K562 (cell line): Measurements from ENCODE around the gene SPAG7. TPM values are rescaled to one million over a fixed set of nuclear protein-coding genes. Genes with fewer than 3 reads are reported as not detected.

ENCODE experiments used
- CEBPB ChIP-seq: fragments of 450-650 bp; IDR thresholded peaks from 2 replicates; pipeline ENCODE4 v1.6.1; 2016; ENCODE audit warnings: missing genetic modification characterization, missing compliant biosample characterization
- ELF1 ChIP-seq: fragments of 200-800 bp; sonication (Bioruptor generic); IDR thresholded peaks from 2 replicates; pipeline ENCODE4 v1.6.1; 2016; ENCODE audit warnings: missing genetic modification characterization, missing compliant biosample characterization
- GABPA ChIP-seq: fragments of 200-800 bp; sonication (Bioruptor generic); conservative IDR thresholded peaks from 2 replicates; pipeline ENCODE4 v1.6.1; 2016; ENCODE audit warnings: low read depth, missing genetic modification characterization, missing compliant biosample characterization
- MAFG ChIP-seq: fragments of 450-650 bp; conservative IDR thresholded peaks from 2 replicates; pipeline ENCODE4 v1.6.1; 2016; ENCODE audit warnings: missing genetic modification characterization, missing compliant biosample characterization
- MYC ChIP-seq, 2 experiments: fragments of 250-450 bp in 1 of 2; sonication (Bioruptor Pico) in 1 of 2; IDR thresholded peaks; 2 replicates each; pipeline versions ENCODE4 v1.5.1 to v1.6.1; 2012 to 2021; ENCODE audit warnings: low read depth in 2 of 2, borderline replicate concordance in 1 of 2, improper control_type of control experiment in 1 of 2, low read length in 1 of 2, mild to moderate bottlenecking in 1 of 2, moderate library complexity in 1 of 2
- NBN ChIP-seq: fragments of 450-650 bp; IDR thresholded peaks from 2 replicates; pipeline ENCODE4 v1.6.1; 2016; ENCODE audit warnings: low read depth, mild to moderate bottlenecking
- NR2C2 ChIP-seq, 2 experiments: fragments of 200-800 bp in 1 of 2; sonication (Bioruptor generic) in 1 of 2; sonication (generic) in 1 of 2; formaldehyde crosslinking in 1 of 2; IDR thresholded peaks; 2 replicates each; pipeline versions ENCODE4 v1.6.1 to v1.8.0; 2016 to 2022; ENCODE audit warnings: mild to moderate bottlenecking in 1 of 2, missing compliant biosample characterization in 1 of 2, missing genetic modification characterization in 1 of 2, missing genetic modification reagents in 1 of 2
- POLR2A ChIP-seq: fragments of 450-650 bp; conservative IDR thresholded peaks from 2 replicates; pipeline ENCODE4 v1.6.1; 2016
- SRSF7 ChIP-seq: fragments of 200-400 bp; formaldehyde crosslinking; optimal IDR thresholded peaks from 2 replicates; pipeline ENCODE3; 2017; ENCODE audit warnings: mild to moderate bottlenecking, low read depth, low read length
- TAL1 ChIP-seq: fragments of 450-650 bp; IDR thresholded peaks from 2 replicates; pipeline ENCODE4 v1.6.1; 2016; ENCODE audit warnings: mild to moderate bottlenecking
- ZBTB1 ChIP-seq: sonication (generic); formaldehyde crosslinking; IDR thresholded peaks from 2 replicates; pipeline ENCODE4 v1.8.1; 2023; ENCODE audit warnings: missing genetic modification reagents, low read depth, mild to moderate bottlenecking, borderline replicate concordance
- ZNF644 ChIP-seq: fragments of 200-800 bp; sonication (Bioruptor generic); IDR thresholded peaks from 2 replicates; pipeline ENCODE4 v1.6.1; 2016; ENCODE audit warnings: low read depth, missing genetic modification characterization, missing compliant biosample characterization
- polyA plus RNA-seq, 8 experiments: library from polyadenylated mRNA; depleted of rRNA in 4 of 8; stranded (reverse) in 5 of 8; unstranded in 3 of 8; fragments of >200 nt; fragmentation: Nextera tagmentation in 2 of 8; fragmentation: Illumina TruSeq in 1 of 8; extraction: Ambion mirVana in 2 of 8; extraction: Trizol in 1 of 8; gene quantifications; 2 replicates each; pipeline versions ENCODE4 v1.2.1 to v1.2.3, GENCODE V29; 2011 to 2014; ENCODE audit warnings: inconsistent platforms in 1 of 8, missing spikeins in 1 of 8
- total RNA-seq, 7 experiments: library from RNA; depleted of rRNA in 6 of 7; stranded (reverse); fragments of >200 nt in 6 of 7; fragmentation: Illumina TruSeq in 2 of 7; extraction: Trizol in 2 of 7; gene quantifications; 2 replicates each; pipeline versions ENCODE4 v1.2.1 to v1.2.3, GENCODE V29; 2011 to 2021; ENCODE audit warnings: low replicate concordance in 1 of 7
- TF ChIP-seq, protein P1 (sequence below): fragments of 200-400 bp; formaldehyde crosslinking; IDR thresholded peaks from 2 replicates; pipeline ENCODE4 v1.6.1; 2017; ENCODE audit warnings: mild to moderate bottlenecking, low read depth, low read length, moderate library complexity
- TF ChIP-seq, protein P2 (sequence below): fragments of 450-650 bp; IDR thresholded peaks from 2 replicates; pipeline ENCODE4 v1.6.1; 2016; ENCODE audit warnings: low read depth, mild to moderate bottlenecking, moderate library complexity
- TF ChIP-seq, protein P3 (sequence below): fragments of 450-650 bp; formaldehyde crosslinking; conservative IDR thresholded peaks from 2 replicates; pipeline ENCODE4 v1.4.0; 2022; ENCODE audit warnings: mild to moderate bottlenecking, missing genetic modification characterization
- TF ChIP-seq, protein P4 (sequence below): IDR thresholded peaks from 2 replicates; pipeline ENCODE4 v1.6.1; 2012; ENCODE audit warnings: low read depth, low read length, improper control_type of control experiment, borderline replicate concordance
- TF ChIP-seq, protein P5 (sequence below), 2 experiments: fragments of 450-650 bp; conservative IDR thresholded peaks; 2 replicates each; pipeline ENCODE4 v1.6.1; 2017; ENCODE audit warnings: mild to moderate bottlenecking in 2 of 2, moderate library complexity in 2 of 2

Gene SPAG7
- total and polyA plus RNA-seq, 9 of the 15 experiments (the other 6 are each of a cell fraction or from before 2014, with no cell fraction given), result 5.6 to 53.5 (median 36.3) TPM

DNA sequence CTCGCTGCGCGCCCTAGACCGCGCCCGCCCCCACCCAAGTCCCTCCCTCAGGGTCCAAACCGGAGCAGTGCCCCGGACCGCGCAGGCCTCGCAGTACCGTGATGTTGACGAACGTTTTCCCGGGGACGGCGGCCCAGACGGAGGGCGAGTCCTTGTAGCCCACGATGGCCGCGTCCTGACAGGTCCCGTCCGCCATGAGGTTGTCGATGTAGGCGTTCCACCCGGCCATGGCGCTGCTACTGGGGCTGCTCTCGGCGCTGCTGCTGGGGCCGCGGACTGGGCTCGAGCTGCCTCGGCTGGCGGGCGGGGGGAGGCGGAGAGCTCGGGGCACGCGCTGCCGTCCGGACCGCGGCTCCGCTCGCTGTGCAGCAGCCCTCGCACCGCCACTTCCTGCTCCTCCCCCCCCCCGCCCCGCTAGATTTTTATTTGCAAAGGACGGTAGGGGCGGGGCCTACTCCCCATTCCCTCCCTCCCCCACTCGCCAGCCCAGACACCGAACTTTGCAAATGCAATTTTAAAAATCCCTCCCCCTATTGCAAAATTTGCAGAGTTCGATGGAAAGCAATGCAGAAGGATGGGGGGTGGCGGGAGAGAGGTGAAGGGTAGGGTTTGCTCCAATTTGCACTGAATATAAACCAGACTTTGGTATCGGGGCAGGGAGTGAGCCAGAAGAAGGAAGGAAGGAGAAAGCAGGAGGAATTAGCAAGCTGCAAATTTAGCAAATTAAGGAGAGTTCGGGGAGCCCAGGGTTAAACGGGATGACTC lies 19.3 kb downstream of the SPAG7 start, which contains the start of gene PFN1 (continued):
- TF ChIP-seq, protein P1, sequence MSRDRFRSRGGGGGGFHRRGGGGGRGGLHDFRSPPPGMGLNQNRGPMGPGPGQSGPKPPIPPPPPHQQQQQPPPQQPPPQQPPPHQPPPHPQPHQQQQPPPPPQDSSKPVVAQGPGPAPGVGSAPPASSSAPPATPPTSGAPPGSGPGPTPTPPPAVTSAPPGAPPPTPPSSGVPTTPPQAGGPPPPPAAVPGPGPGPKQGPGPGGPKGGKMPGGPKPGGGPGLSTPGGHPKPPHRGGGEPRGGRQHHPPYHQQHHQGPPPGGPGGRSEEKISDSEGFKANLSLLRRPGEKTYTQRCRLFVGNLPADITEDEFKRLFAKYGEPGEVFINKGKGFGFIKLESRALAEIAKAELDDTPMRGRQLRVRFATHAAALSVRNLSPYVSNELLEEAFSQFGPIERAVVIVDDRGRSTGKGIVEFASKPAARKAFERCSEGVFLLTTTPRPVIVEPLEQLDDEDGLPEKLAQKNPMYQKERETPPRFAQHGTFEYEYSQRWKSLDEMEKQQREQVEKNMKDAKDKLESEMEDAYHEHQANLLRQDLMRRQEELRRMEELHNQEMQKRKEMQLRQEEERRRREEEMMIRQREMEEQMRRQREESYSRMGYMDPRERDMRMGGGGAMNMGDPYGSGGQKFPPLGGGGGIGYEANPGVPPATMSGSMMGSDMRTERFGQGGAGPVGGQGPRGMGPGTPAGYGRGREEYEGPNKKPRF, result no peak
- TF ChIP-seq, protein P2, sequence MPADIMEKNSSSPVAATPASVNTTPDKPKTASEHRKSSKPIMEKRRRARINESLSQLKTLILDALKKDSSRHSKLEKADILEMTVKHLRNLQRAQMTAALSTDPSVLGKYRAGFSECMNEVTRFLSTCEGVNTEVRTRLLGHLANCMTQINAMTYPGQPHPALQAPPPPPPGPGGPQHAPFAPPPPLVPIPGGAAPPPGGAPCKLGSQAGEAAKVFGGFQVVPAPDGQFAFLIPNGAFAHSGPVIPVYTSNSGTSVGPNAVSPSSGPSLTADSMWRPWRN, result 0 out of 2 replicates have a peak, but pooled peaks have one; percentile 48
- 0 out of 2 replicates have a peak, but pooled peaks have one; percentile 16 for TF ChIP-seq NR2C2 (CRISPR knock-in tag; IDR thresholded peaks at IDR 0.05)
- no peak for TF ChIP-seq NR2C2 (tag; IDR thresholded peaks at IDR 0.05)
- no peak for TF ChIP-seq SRSF7
- no peak for TF ChIP-seq ZNF644 (tag)
- peak; percentile 83 for TF ChIP-seq NBN
- TF ChIP-seq MAFG (tag), result peak; percentile 15; the same call in 1 of the 2 replicates
- peak; percentile 79 for TF ChIP-seq GABPA (tag)
- TF ChIP-seq, protein P3, sequence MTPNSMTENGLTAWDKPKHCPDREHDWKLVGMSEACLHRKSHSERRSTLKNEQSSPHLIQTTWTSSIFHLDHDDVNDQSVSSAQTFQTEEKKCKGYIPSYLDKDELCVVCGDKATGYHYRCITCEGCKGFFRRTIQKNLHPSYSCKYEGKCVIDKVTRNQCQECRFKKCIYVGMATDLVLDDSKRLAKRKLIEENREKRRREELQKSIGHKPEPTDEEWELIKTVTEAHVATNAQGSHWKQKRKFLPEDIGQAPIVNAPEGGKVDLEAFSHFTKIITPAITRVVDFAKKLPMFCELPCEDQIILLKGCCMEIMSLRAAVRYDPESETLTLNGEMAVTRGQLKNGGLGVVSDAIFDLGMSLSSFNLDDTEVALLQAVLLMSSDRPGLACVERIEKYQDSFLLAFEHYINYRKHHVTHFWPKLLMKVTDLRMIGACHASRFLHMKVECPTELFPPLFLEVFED (CRISPR knock-in tag), result 0 out of 2 replicates have a peak, but pooled peaks have one; percentile 56
- TF ChIP-seq ELF1 (tag), result peak; percentile 77
- TF ChIP-seq ZBTB1 (CRISPR knock-in tag), result no peak
- TF ChIP-seq, protein P4, sequence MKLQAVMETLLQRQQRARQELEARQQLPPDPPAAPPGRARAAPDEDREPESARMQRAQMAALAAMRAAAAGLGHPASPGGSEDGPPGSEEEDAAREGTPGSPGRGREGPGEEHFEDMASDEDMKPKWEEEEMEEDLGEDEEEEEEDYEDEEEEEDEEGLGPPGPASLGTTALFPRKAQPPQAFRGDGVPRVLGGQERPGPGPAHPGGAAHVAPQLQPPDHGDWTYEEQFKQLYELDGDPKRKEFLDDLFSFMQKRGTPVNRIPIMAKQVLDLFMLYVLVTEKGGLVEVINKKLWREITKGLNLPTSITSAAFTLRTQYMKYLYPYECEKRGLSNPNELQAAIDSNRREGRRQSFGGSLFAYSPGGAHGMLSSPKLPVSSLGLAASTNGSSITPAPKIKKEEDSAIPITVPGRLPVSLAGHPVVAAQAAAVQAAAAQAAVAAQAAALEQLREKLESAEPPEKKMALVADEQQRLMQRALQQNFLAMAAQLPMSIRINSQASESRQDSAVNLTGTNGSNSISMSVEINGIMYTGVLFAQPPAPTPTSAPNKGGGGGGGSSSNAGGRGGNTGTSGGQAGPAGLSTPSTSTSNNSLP, result no peak
- TF ChIP-seq, protein P5, sequence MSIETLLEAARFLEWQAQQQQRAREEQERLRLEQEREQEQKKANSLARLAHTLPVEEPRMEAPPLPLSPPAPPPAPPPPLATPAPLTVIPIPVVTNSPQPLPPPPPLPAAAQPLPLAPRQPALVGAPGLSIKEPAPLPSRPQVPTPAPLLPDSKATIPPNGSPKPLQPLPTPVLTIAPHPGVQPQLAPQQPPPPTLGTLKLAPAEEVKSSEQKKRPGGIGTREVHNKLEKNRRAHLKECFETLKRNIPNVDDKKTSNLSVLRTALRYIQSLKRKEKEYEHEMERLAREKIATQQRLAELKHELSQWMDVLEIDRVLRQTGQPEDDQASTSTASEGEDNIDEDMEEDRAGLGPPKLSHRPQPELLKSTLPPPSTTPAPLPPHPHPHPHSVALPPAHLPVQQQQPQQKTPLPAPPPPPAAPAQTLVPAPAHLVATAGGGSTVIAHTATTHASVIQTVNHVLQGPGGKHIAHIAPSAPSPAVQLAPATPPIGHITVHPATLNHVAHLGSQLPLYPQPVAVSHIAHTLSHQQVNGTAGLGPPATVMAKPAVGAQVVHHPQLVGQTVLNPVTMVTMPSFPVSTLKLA (conservative IDR thresholded peaks at IDR 0.05), result peak; percentile 32 to 41
- TF ChIP-seq POLR2A, result peak; percentile 88
- no peak for TF ChIP-seq MYC (IDR thresholded peaks at IDR 0.05; ENCODE audit: low read depth, low read length)
- TF ChIP-seq MYC (CRISPR knock-in tag; IDR thresholded peaks at IDR 0.05; ENCODE audit: borderline replicate concordance, low read depth), result no peak
- TF ChIP-seq CEBPB (tag), result peak; percentile 94
- TF ChIP-seq TAL1, result 0 out of 2 replicates have a peak, but pooled peaks have one; percentile 12
